SU-DHL-6 (cell line): ENCODE data around the gene RBM19.

Experiments used
- EZH2phosphoT487 ChIP-seq: fragments of 200-600 bp; sonication (generic), shearing (Covaris generic); conservative IDR thresholded peaks from 2 replicates; pipeline ENCODE4 v1.6.1; 2018; ENCODE audit warnings: mild to moderate bottlenecking, antibody characterized with exemption, low read length, moderate library complexity, mixed read lengths
- TF ChIP-seq, protein P1 (sequence below): fragments of 200-600 bp; sonication (generic); IDR thresholded peaks from one replicate; pipeline ENCODE4 v1.5.1; 2017; ENCODE audit warnings: antibody characterized with exemption, mild to moderate bottlenecking, low read length, moderate library complexity; ENCODE audit not compliant: insufficient read depth, poor library complexity, severe bottlenecking

GRCh38 chr12:113829212-113829611, 136.9 kb downstream of the RBM19 start:
- TF ChIP-seq, protein P1, sequence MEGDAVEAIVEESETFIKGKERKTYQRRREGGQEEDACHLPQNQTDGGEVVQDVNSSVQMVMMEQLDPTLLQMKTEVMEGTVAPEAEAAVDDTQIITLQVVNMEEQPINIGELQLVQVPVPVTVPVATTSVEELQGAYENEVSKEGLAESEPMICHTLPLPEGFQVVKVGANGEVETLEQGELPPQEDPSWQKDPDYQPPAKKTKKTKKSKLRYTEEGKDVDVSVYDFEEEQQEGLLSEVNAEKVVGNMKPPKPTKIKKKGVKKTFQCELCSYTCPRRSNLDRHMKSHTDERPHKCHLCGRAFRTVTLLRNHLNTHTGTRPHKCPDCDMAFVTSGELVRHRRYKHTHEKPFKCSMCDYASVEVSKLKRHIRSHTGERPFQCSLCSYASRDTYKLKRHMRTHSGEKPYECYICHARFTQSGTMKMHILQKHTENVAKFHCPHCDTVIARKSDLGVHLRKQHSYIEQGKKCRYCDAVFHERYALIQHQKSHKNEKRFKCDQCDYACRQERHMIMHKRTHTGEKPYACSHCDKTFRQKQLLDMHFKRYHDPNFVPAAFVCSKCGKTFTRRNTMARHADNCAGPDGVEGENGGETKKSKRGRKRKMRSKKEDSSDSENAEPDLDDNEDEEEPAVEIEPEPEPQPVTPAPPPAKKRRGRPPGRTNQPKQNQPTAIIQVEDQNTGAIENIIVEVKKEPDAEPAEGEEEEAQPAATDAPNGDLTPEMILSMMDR = no peak
- TF ChIP-seq EZH2phosphoT487 = no peak
